ENCODE measurements around the gene CCNI2. TPM values are rescaled to one million over a fixed set of nuclear protein-coding genes. Genes with fewer than 3 reads are reported as not detected.

The CCNI2 gene
- total RNA-seq, 2 experiments from 2014 or later, result 8.7 to 10.0 TPM

GRCh38 chr5:132718544-132719312 is 28.5 kb upstream of the CCNI2 start:
- H3K36me3 Mint-ChIP-seq (ENCODE audit: low read depth), result peaks cover 12% of the 10 kb centered on the region
- ChIA-PET CTCF (interaction anchor here (0.9 to 2.3 kb wide), 4 partner anchors 11 to 213 kb away, joined by 3 to 8 read pairs (median 6); no protein-coding TSS in a partner anchor), POLR2A (no interaction called here)
- ATAC-seq (no peak), DNase-seq (no peak)
- H3K4me3 Mint-ChIP-seq, result no peak overlapping the region
- intact Hi-C loops (cut with micrococcal nuclease), result loop anchor here (10.0 kb wide), 1 partner anchor 194 kb away; no protein-coding TSS in a partner anchor
- H3K4me1 Mint-ChIP-seq (ENCODE audit: low read depth), result peaks cover 14% of the 10 kb centered on the region
- no peaks in the 10 kb centered on the region for H3K9me3 Mint-ChIP-seq
- no peaks in the 10 kb centered on the region for H3K27me3 Mint-ChIP-seq
- TF ChIP-seq, protein P1, sequence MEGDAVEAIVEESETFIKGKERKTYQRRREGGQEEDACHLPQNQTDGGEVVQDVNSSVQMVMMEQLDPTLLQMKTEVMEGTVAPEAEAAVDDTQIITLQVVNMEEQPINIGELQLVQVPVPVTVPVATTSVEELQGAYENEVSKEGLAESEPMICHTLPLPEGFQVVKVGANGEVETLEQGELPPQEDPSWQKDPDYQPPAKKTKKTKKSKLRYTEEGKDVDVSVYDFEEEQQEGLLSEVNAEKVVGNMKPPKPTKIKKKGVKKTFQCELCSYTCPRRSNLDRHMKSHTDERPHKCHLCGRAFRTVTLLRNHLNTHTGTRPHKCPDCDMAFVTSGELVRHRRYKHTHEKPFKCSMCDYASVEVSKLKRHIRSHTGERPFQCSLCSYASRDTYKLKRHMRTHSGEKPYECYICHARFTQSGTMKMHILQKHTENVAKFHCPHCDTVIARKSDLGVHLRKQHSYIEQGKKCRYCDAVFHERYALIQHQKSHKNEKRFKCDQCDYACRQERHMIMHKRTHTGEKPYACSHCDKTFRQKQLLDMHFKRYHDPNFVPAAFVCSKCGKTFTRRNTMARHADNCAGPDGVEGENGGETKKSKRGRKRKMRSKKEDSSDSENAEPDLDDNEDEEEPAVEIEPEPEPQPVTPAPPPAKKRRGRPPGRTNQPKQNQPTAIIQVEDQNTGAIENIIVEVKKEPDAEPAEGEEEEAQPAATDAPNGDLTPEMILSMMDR (IDR thresholded peaks at IDR 0.05), result no peak
- no peak overlapping the region for H3K27ac Mint-ChIP-seq

GRCh38 chr5:132725745-132726144 is 21.5 kb upstream of the CCNI2 start:
- CTCF ChIA-PET, result interaction anchor here (1.0 to 2.9 kb wide), 3 partner anchors 9 to 11 kb away, joined by 3 to 12 read pairs (median 4); no protein-coding TSS in a partner anchor

DNA sequence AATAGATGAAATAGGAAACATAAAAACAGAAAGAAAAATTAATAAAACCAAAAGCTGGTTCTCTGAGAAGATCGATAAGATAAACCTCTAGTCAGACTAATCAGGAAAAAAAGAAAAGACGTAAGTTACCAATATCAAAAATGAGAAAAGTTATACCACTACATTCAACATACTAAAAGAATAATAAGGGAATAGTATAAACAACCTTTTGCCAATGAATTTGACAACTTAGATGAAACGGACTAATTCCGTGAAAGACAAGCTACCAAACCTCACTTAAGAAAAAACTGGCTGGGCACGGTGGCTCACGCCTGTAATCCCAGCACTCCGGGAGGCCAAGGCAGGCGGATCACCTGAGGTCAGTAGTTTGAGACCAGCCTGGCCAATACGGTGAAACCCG is 17.3 kb upstream of the CCNI2 start:
- ATAC-seq (no peak), DNase-seq (no peak)
- Mint-ChIP-seq H3K27ac (no peak overlapping the region), H3K9me3 (no peaks in the 10 kb centered on the region), H3K4me3 (no peak overlapping the region), H3K27me3 (no peaks in the 10 kb centered on the region), H3K4me1 (ENCODE audit: low read depth) (peaks cover 13% of the 10 kb centered on the region), H3K36me3 (ENCODE audit: low read depth) (peaks cover 7% of the 10 kb centered on the region)
- intact Hi-C loops (cut with micrococcal nuclease), result no loop called here
- TF ChIP-seq, protein P1 (IDR thresholded peaks at IDR 0.05), result no peak
- ChIA-PET CTCF (interaction anchor here (1.0 to 1.7 kb wide), 3 partner anchors 12 to 202 kb away, joined by 3 to 5 read pairs (median 4); no protein-coding TSS in a partner anchor), POLR2A (no interaction called here)

More at GRCh38 chr5:132725745-132726144, 21.5 kb upstream of the CCNI2 start:
- Mint-ChIP-seq H3K4me1 (ENCODE audit: low read depth) (peaks cover 5% of the 10 kb centered on the region), H3K27ac (no peak overlapping the region), H3K36me3 (ENCODE audit: low read depth) (peaks cover 22% of the 10 kb centered on the region), H3K9me3 (peaks cover 2% of the 10 kb centered on the region), H3K27me3 (no peaks in the 10 kb centered on the region), H3K4me3 (no peak overlapping the region)
- POLR2A ChIA-PET, result no interaction called here
- TF ChIP-seq, protein P1 (IDR thresholded peaks at IDR 0.05), result no peak
- intact Hi-C loops (cut with micrococcal nuclease), result no loop called here
- DNase-seq (no peak), ATAC-seq (no peak)

DNA sequence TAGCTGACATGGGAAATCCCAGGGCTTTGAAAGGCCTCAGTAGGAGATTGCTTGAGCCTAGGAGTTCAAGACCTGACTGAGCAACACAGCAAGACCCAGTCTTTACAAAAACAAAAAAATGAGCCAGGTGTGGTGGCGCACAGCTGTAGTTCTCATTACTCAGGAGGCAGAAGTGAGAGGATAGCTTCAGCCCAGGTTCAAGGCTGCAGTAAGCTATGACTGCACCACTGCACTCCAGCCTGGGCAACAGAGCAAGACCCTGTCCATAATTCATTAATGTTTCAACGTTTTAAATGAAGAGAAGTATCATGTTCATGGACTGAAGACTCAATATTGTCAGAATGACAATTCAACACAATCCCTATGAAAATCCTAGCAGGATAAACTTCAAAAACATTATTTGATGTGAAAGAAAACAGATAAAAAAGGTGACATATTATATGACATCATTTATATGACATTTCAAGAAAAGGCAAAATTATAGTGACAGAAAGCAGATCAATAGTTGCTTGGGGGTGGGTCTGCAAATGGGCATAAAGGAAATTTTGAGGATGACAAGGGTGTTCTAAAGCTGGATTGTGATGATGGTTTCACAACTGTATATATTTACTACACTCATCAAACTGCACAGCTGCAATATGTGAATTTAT is 13.6 kb upstream of the CCNI2 start:
- peaks cover 31% of the 10 kb centered on the region for H3K4me1 Mint-ChIP-seq (ENCODE audit: low read depth)
- intact Hi-C loops (cut with micrococcal nuclease), result no loop called here
- no peaks in the 10 kb centered on the region for H3K9me3 Mint-ChIP-seq
- H3K36me3 Mint-ChIP-seq (ENCODE audit: low read depth), result peaks cover 4% of the 10 kb centered on the region
- POLR2A ChIA-PET, result interaction anchor here (0.6 to 0.9 kb wide), 2 partner anchors 14 to 138 kb away, joined by 3 to 5 read pairs; partner anchors contain the start of gene CCNI2
- CTCF ChIA-PET, result interaction anchor here (0.7 to 6.3 kb wide), 4 partner anchors 18 to 206 kb away, joined by 3 to 29 read pairs (median 5); no protein-coding TSS in a partner anchor
- TF ChIP-seq, protein P1 (IDR thresholded peaks at IDR 0.05), result no peak
- H3K27ac Mint-ChIP-seq, result no peak overlapping the region
- no peak for ATAC-seq
- no peaks in the 10 kb centered on the region for H3K27me3 Mint-ChIP-seq
- H3K4me3 Mint-ChIP-seq, result no peak overlapping the region
- DNase-seq, result no peak
